Psoas muscle (tissue), 8 donors: Measurements from ENCODE around the gene SYF2. TPM values are rescaled to one million over a fixed set of nuclear protein-coding genes. Genes with fewer than 3 reads are reported as not detected.
"Not testable (repeated sequence)": the region's sequence is repeated elsewhere in the genome, so short reads cannot be mapped to it uniquely, and the experiment has no call there.

Experiments
- ATAC-seq, 4 donors: fragments of 200-7000 bp; cut with Tn5 transposase; one replicate each; pipeline ENCODE4 v1.9.1; 2020; ENCODE audit warnings: moderate library complexity in 3 of 4, mild to moderate bottlenecking in 2 of 4
- DNase-seq, 2 donors: peaks; one replicate each; pipeline ENCODE4 v3.0.0-alpha.2; 2020
- H3K27ac ChIP-seq: fragments of 200-600 bp; one replicate; pipeline ENCODE4 v1.8.0; 2022
- H3K27me3 ChIP-seq, 3 donors: fragments of 200-600 bp in 1 of 3; one replicate each; pipeline versions ENCODE4 v1.6.1 to v1.8.0; 2013 to 2022; ENCODE audit warnings: low read length in 2 of 3, mild to moderate bottlenecking in 2 of 3, moderate library complexity in 1 of 3; ENCODE audit not compliant: insufficient read depth in 3 of 3
- H3K36me3 ChIP-seq, 2 donors: fragments of 200-600 bp in 1 of 2; one replicate each; pipeline versions ENCODE4 v1.6.1 to v1.8.0; 2013 to 2022; ENCODE audit warnings: low read depth in 1 of 2, mild to moderate bottlenecking in 1 of 2, moderate library complexity in 1 of 2; ENCODE audit not compliant: insufficient read depth in 1 of 2
- H3K4me1 ChIP-seq: fragments of 200-600 bp; one replicate; pipeline ENCODE4 v1.8.0; 2022
- H3K4me3 ChIP-seq: fragments of 200-600 bp; one replicate; pipeline ENCODE4 v1.8.0; 2022; ENCODE audit warnings: mild to moderate bottlenecking
- H3K9me3 ChIP-seq: fragments of 200-600 bp; one replicate; pipeline ENCODE4 v1.8.0; 2022
- CTCF ChIP-seq: fragments of 200-600 bp; IDR thresholded peaks from one replicate; pipeline ENCODE4 v1.8.0; 2022; ENCODE audit warnings: antibody characterized with exemption
- WGBS, 3 donors: extraction: QIAGEN DNeasy Blood & Tissue Kit; methylation state at CpG; one replicate each; pipeline versions ENCODE4 v1.1.6 to v1.1.7; 2013; 5-methylcytosine and 5-hydroxymethylcytosine counted together
- intact Hi-C, 2 donors: fragments of 100-400 bp; cut with DNase I; formaldehyde crosslinking; loops; one replicate each; pipeline versions ENCODE4 v1.11.0 to v1.14.2; 2022
- polyA plus RNA-seq, 3 donors: library from polyadenylated mRNA; stranded (reverse); fragments of 200-250 nt; gene quantifications; one replicate each; pipeline ENCODE4 v1.2.3, GENCODE V29; 2013
- total RNA-seq, 4 donors: library from RNA; stranded (reverse); fragmentation: NEBNext Ultra II Directional in 2 of 4; extraction: Animal tissue kit (Norgen Biotek cat#: 25700) in 2 of 4; gene quantifications; one replicate each; pipeline versions ENCODE4 v1.2.1 to v1.2.4, GENCODE V29; 2021 to 2023
- donor health status: healthy with polysubstance abuse.
- donor health status: DM: no; HTN: no; CAD: no; lungs with moderate emphysema.
- donor health status: Bipolar disorder and iron deficiency.
- donor health status: healthy.
- donor health status: DM: yes; HTN: yes; CAD: no.
- donor health status: DM: no; HTN: no; CAD: no.
- donor health status: DM: no; HTN: no; CAD: no.
- donor health status: DM: yes; HTN: yes; CAD: no.

The SYF2 gene
- total and polyA plus RNA-seq, 7 donors = 23.9 to 92.9 (median 44.5) TPM

- TF ChIP-seq CTCF = no peak
- Histone ChIP-seq H3K4me1 (no peaks in the 10 kb centered on the region), H3K27ac (no peak overlapping the region), H3K27me3 (peaks cover 0 to 3% (median 1%) of the 10 kb centered on the region in 3 donors), H3K9me3 (no peaks in the 10 kb centered on the region), H3K36me3 (no peaks in the 10 kb centered on the region), H3K4me3 (no peak overlapping the region)
- ATAC-seq = no peak
- 80 to 90% (median 90%) methylated on average over 2 of the region's 2 CpGs for WGBS, 3 donors
- no peak for DNase-seq
- intact Hi-C loops = loop anchor here in 1 of 2 donors (10.0 kb wide), 1 partner anchor 265 kb away; no protein-coding TSS in a partner anchor
Observed at GRCh38 chr1:25190260-25190659, 42.0 kb downstream of the SYF2 start.

GRCh38 chr1:25187904-25188303 lies 44.4 kb downstream of the SYF2 start:
- DNase-seq, H3K4me3 ChIP-seq, H3K9me3 ChIP-seq, intact Hi-C loops, H3K27me3 ChIP-seq, H3K36me3 ChIP-seq, ATAC-seq, H3K4me1 ChIP-seq, H3K27ac ChIP-seq: not testable (repeated sequence)
- WGBS, 3 donors = 93 to 96% (median 96%) methylated on average over 3 of the region's 3 CpGs

GRCh38 chr1:25187077-25187476 lies 45.2 kb downstream of the SYF2 start:
- TF ChIP-seq CTCF = no peak
- intact Hi-C loops = no loop called here
- no peak overlapping the region for H3K27ac ChIP-seq

GRCh38 chr1:25186161-25187007 lies 45.9 kb downstream of the SYF2 start:
- Histone ChIP-seq H3K4me3 (no peak overlapping the region), H3K27ac (no peak overlapping the region), H3K9me3 (no peaks in the 10 kb centered on the region), H3K4me1 (no peaks in the 10 kb centered on the region), H3K27me3 (peaks cover 0 to 7% (median 1%) of the 10 kb centered on the region in 3 donors), H3K36me3 (no peaks in the 10 kb centered on the region)
- intact Hi-C loops = no loop called here
- TF ChIP-seq CTCF = no peak
- no peak for ATAC-seq
- 65 to 68% (median 66%) methylated on average over 14 of the region's 14 CpGs for WGBS, 3 donors
- DNase-seq = no peak

More at GRCh38 chr1:25187077-25187476, 45.2 kb downstream of the SYF2 start:
- peaks cover 1 to 7% (median 3%) of the 10 kb centered on the region in 3 donors for H3K27me3 ChIP-seq
- ATAC-seq (no peak), DNase-seq (no peak)
- H3K4me1 ChIP-seq = no peaks in the 10 kb centered on the region
- no peak overlapping the region for H3K4me3 ChIP-seq
- WGBS, 3 donors = 83 to 86% (median 84%) methylated on average over 5 of the region's 5 CpGs
- no peaks in the 10 kb centered on the region for H3K36me3 ChIP-seq
- H3K9me3 ChIP-seq = no peaks in the 10 kb centered on the region

- H3K27me3 ChIP-seq = peaks cover 0 to 7% (median 0%) of the 10 kb centered on the region in 3 donors
- no peak overlapping the region for H3K27ac ChIP-seq
- ATAC-seq (no peak), DNase-seq (no peak)
- no peaks in the 10 kb centered on the region for H3K36me3 ChIP-seq
- WGBS, 3 donors = 29 to 34% (median 33%) methylated on average over 10 of the region's 10 CpGs
- TF ChIP-seq CTCF = no peak
- H3K9me3 ChIP-seq = no peaks in the 10 kb centered on the region
- intact Hi-C loops = no loop called here
- H3K4me3 ChIP-seq = no peak overlapping the region
- H3K4me1 ChIP-seq = no peaks in the 10 kb centered on the region
Observed at GRCh38 chr1:25185409-25186160, 46.7 kb downstream of the SYF2 start.
